Measurements from ENCODE around the gene CDKAL1.

CDKAL1 gene

DNA sequence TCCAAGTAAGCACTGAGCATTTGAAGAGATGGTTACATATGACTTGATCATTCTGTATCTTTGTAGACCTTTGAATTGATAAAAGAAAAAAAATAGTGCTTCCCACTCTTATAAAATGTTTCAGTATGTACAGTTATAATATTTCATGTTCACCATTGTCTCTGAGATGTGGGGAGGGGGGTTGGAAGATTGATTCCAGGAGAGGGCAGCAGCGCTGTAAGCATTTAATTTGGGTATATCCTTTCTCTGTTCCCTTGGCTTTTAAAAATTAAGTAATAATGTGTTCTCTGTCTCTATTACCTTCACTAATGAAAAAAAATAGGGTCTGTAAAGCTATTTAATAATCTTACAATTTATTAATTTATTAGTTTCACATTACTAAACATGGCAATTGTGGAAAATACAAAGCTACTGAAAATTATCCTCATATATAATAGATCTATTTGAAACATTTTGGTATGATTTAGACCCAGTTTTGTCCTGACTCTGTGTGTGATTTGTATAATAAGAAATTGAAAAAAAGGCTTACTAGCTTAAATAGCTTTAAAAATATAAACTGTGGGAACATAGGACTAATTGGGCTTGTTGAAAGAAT lies 341.2 kb downstream of the CDKAL1 start:
- H4K20me1 ChIP-seq (ENCODE audit: insufficient read depth, low read length) = no peaks in the 10 kb centered on the region
- no peaks in the 10 kb centered on the region for H3K79me2 ChIP-seq (ENCODE audit: low read length)
- H3K27me3 ChIP-seq (ENCODE audit: low read depth, low read length) = no peaks in the 10 kb centered on the region
- no peaks in the 10 kb centered on the region for H3K36me3 ChIP-seq (replicated peaks; ENCODE audit: low read depth, low read length)
- no peak overlapping the region for H2AFZ ChIP-seq (ENCODE audit: low read depth, low read length)
- H3K9me3 ChIP-seq (ENCODE audit: insufficient read depth, low read length) = no peaks in the 10 kb centered on the region
- H3K27ac ChIP-seq (ENCODE audit: low read length) = peak overlapping the region; percentile 98
- H3K4me2 ChIP-seq (ENCODE audit: low read length) = peak overlapping the region; percentile 73
- H3K4me3 ChIP-seq (ENCODE audit: low read length) = peak overlapping the region; percentile 39; the same call in 1 of the 2 replicates
- peak overlapping the region; percentile 57 for H3K9ac ChIP-seq (ENCODE audit: low read length)
- TF ChIP-seq, protein P1, sequence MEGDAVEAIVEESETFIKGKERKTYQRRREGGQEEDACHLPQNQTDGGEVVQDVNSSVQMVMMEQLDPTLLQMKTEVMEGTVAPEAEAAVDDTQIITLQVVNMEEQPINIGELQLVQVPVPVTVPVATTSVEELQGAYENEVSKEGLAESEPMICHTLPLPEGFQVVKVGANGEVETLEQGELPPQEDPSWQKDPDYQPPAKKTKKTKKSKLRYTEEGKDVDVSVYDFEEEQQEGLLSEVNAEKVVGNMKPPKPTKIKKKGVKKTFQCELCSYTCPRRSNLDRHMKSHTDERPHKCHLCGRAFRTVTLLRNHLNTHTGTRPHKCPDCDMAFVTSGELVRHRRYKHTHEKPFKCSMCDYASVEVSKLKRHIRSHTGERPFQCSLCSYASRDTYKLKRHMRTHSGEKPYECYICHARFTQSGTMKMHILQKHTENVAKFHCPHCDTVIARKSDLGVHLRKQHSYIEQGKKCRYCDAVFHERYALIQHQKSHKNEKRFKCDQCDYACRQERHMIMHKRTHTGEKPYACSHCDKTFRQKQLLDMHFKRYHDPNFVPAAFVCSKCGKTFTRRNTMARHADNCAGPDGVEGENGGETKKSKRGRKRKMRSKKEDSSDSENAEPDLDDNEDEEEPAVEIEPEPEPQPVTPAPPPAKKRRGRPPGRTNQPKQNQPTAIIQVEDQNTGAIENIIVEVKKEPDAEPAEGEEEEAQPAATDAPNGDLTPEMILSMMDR (IDR thresholded peaks at IDR 0.05; ENCODE audit: low read depth, low read length) = peak; percentile 65
- no peak for TF ChIP-seq EZH2phosphoT487 (IDR thresholded peaks at IDR 0.05; ENCODE audit: low read depth)
- H3K4me1 ChIP-seq (ENCODE audit: low read length) = peaks cover 59% of the 10 kb centered on the region

DNA sequence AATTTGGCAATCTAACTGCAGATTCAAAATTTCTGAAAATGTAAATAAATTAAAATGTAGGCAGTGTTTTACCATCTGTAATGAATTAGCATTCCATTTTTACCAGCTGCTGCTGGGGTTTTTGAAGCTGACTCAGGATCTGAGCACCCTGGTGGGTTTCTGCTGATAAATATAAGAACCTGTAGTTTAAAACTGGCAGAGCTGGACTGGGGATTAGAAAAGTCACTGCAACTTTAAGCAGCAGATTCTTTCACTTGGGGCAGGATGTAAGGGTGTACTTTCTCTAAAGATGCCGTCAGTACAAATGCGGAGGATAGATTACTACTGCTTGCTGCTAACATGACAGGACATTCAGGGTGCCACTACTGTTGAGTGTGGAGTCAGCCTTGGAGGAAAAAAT lies 341.8 kb downstream of the CDKAL1 start:
- H3K4me1 ChIP-seq (ENCODE audit: low read length) = peaks cover 59% of the 10 kb centered on the region
- H3K36me3 ChIP-seq (replicated peaks; ENCODE audit: low read depth, low read length) = no peaks in the 10 kb centered on the region
- peak overlapping the region; percentile 98 for H3K27ac ChIP-seq (ENCODE audit: low read length)
- H3K4me3 ChIP-seq (ENCODE audit: low read length) = peak overlapping the region; percentile 39
- TF ChIP-seq EZH2phosphoT487 (IDR thresholded peaks at IDR 0.05; ENCODE audit: low read depth) = no peak
- TF ChIP-seq, protein P1 (IDR thresholded peaks at IDR 0.05; ENCODE audit: low read depth, low read length) = no peak
- H3K79me2 ChIP-seq (ENCODE audit: low read length) = no peaks in the 10 kb centered on the region
- peak overlapping the region; percentile 73 for H3K4me2 ChIP-seq (ENCODE audit: low read length)
- no peaks in the 10 kb centered on the region for H3K27me3 ChIP-seq (ENCODE audit: low read depth, low read length)
- H3K9ac ChIP-seq (ENCODE audit: low read length) = peak overlapping the region; percentile 57
- H4K20me1 ChIP-seq (ENCODE audit: insufficient read depth, low read length) = no peaks in the 10 kb centered on the region
- no peak overlapping the region for H2AFZ ChIP-seq (ENCODE audit: low read depth, low read length)
- no peaks in the 10 kb centered on the region for H3K9me3 ChIP-seq (ENCODE audit: insufficient read depth, low read length)

DNA sequence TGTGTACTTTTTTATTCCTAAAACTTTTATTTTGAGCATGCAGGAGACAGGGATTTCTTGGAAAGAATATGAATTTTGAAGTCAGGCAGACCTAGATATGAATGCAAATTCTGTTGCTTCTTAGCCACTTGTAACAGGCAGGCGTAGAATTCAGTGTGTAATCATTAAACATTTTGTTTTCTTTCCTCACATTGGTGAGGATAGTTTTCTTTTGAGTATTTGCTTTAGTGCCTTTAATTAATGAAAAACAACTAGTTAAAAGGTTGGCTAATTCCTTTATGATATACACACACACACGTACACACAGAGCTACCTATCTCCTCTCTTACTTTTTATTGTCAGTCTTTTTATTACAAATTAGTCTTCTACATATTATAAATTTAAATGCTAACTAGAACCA lies 342.3 kb downstream of the CDKAL1 start:
- TF ChIP-seq EZH2phosphoT487 (IDR thresholded peaks at IDR 0.05; ENCODE audit: low read depth) = no peak
- Histone ChIP-seq H3K9me3 (ENCODE audit: insufficient read depth, low read length) (no peaks in the 10 kb centered on the region), H3K27me3 (ENCODE audit: low read depth, low read length) (no peaks in the 10 kb centered on the region), H3K36me3 (replicated peaks; ENCODE audit: low read depth, low read length) (no peaks in the 10 kb centered on the region), H3K4me3 (ENCODE audit: low read length) (peak overlapping the region; percentile 39), H3K4me2 (ENCODE audit: low read length) (peak overlapping the region; percentile 73), H4K20me1 (ENCODE audit: insufficient read depth, low read length) (no peaks in the 10 kb centered on the region), H3K9ac (ENCODE audit: low read length) (peak overlapping the region; percentile 57), H3K27ac (ENCODE audit: low read length) (peak overlapping the region; percentile 98), H3K4me1 (ENCODE audit: low read length) (peaks cover 59% of the 10 kb centered on the region), H2AFZ (ENCODE audit: low read depth, low read length) (no peak overlapping the region), H3K79me2 (ENCODE audit: low read length) (no peaks in the 10 kb centered on the region)

DNA sequence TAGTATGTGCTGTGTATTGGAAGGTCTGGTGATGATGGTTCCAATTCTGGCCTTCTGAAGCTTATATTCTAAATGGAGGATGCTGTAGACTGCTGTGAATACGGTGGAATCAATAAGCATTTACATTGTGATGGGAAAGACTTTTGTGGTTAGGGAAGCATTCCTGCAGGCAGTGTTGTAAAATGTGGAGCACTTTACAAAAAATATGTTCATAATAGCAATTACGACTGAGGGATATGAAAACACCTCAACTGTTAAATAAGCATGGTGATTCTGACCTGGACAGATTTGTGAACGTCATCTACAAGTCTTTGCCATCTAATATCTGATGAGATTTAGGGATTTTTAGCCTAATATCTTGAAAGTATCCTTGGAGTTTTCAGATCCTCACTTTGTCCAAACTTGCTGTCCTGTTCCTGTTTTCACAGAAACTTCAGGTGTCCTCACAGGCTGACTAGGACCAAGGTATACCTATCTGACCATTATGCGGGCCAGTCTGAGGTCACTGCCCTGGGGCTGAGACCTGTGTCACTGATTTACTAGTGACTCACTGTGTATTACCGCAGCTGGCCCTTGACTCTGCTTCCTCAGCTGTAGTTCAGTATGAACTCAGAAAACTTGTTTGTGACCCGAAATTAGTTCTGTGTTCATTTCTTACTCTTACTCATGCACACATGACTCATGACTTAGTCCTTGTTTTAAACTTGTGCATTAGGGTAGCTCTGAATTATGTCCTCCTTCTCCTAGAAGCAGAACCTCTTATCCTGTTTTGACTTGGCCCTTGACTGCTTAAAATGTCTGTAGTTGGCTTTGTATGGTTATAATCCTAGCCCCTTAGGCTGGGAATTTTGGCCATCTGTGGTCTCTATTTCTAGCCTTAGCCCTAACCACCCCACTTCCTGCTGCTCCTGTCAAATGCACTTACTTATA lies 343.0 kb downstream of the CDKAL1 start:
- Histone ChIP-seq H3K4me3 (ENCODE audit: low read length) (peak overlapping the region; percentile 60), H3K4me2 (ENCODE audit: low read length) (peak overlapping the region; percentile 73), H2AFZ (ENCODE audit: low read depth, low read length) (no peak overlapping the region)

More for the DNA sequence above, 343.0 kb downstream of the CDKAL1 start:
- no peaks in the 10 kb centered on the region for H4K20me1 ChIP-seq (ENCODE audit: insufficient read depth, low read length)
- H3K79me2 ChIP-seq (ENCODE audit: low read length) = no peaks in the 10 kb centered on the region
- no peaks in the 10 kb centered on the region for H3K36me3 ChIP-seq (replicated peaks; ENCODE audit: low read depth, low read length)
- H3K9ac ChIP-seq (ENCODE audit: low read length) = peak overlapping the region; percentile 80
- H3K27me3 ChIP-seq (ENCODE audit: low read depth, low read length) = no peaks in the 10 kb centered on the region
- no peak for TF ChIP-seq EZH2phosphoT487 (IDR thresholded peaks at IDR 0.05; ENCODE audit: low read depth)
- TF ChIP-seq, protein P1 (IDR thresholded peaks at IDR 0.05; ENCODE audit: low read depth, low read length) = no peak
- H3K27ac ChIP-seq (ENCODE audit: low read length) = peak overlapping the region; percentile 98
- H3K9me3 ChIP-seq (ENCODE audit: insufficient read depth, low read length) = no peaks in the 10 kb centered on the region
- H3K4me1 ChIP-seq (ENCODE audit: low read length) = peaks cover 59% of the 10 kb centered on the region
